NCI-H82 (cell line): ENCODE results near the gene C12orf42.
A peak's percentile ranks its signal among the peaks of the same experiment; 100 is the strongest.

Experiments
- DNase-seq: peaks from one replicate; lab custom pipeline; 2025; lab: John Stamatoyannopoulos, UW

C12orf42 gene

GRCh38 chr12:103423516-103423910, 72.3 kb downstream of the C12orf42 start:
- no peak for DNase-seq

DNA sequence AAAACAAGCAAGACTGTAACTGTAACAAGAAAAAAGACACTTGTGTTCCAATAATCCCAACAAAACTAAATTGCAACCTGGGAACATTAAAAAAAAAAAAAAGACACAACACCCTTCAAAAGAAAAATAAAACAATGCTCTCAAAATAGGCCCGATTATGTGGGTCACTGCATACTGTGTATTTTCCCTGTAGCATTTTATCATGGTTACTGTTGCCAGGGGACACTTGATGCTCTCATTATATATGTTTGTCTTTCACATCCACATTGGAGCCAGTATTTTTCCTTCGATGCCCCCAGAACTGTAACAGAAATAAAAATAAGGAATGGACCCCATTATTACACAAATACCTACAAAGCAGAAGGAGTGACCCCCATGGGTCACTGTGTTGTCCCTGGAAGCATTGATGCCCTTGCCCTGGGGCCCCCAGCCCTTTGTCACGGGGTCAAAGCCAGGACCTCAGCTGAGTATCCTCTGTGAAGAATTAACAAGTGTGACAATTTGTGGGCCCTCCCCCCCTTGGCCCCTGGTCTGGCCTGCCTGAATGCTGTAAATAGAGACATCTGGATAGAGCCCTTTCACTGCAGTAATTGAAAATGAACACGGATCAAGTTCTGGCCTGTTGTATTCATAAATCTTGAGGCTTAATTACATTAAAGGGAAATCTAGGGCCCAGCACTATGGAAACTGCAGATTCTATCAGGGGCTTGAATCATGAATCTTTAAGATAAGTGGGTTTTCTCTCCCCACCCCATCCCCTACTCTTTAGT, 72.8 kb downstream of the C12orf42 start:
- DNase-seq = peak; percentile 92

DNA sequence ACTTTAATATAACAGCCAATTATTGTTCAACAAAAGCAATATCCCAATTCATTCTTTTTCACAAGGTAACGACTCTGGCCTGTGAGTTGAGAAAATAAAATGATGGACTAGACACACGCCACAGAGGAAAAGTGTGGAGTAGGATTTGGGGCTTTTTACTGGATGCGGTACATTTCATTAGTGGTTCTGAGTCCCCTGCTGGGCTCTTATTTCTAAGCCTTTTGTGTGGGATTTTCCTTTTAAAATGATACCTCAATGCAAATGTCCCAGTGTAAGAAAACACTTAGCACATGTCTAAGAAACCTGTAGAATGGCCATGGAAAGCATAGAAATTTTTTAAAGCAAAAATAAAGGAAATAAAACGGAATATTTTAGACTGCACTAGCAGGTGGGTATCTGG, 73.4 kb downstream of the C12orf42 start:
- no peak for DNase-seq

- DNase-seq = no peak
Measured at GRCh38 chr12:103421402-103421801, 74.4 kb downstream of the C12orf42 start.

GRCh38 chr12:103415681-103416080, 80.1 kb downstream of the C12orf42 start:
- no peak for DNase-seq

GRCh38 chr12:103401421-103401820, 94.3 kb downstream of the C12orf42 start:
- no peak for DNase-seq

DNA sequence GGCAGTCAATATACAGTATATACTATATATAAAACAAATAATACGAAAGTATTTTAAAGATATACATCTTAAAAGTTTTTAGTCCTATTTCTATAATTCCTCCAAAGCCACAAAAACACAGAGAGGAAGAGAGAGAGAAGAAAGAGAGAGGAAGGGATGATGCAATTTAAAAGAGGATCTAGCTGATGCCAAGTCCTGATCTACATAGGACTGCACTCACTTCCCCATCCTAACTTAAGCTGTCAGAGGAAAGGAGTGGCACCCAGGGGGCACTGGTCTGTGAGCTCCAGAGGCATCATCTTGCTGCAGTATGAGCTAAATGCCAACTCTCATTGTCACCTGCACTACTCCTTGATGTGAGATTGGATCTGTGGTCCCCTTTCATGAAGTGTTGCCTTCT, 95.8 kb downstream of the C12orf42 start:
- DNase-seq = no peak

- DNase-seq = no peak
Measured at GRCh38 chr12:103397536-103397935, 98.2 kb downstream of the C12orf42 start.

DNA sequence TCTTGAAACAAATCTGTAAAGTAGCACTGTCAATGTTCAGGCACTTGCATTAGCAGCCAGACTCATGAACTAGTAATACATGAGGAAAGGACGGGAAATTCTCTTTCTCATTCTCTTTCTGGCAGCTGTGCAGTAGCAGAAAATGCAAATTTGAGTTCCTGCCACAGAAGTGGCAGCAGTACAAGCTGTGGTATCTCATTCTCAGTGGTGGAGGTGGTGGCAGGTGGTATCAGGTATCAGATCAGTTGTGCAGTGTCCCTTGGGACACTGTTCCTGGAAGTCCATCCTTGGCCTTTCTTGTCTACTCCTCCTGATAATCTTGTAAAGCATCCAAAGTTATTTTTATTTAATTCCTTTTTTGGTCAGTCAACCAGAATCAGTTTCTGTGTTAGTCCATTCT, 103.0 kb downstream of the C12orf42 start:
- DNase-seq = no peak

DNA sequence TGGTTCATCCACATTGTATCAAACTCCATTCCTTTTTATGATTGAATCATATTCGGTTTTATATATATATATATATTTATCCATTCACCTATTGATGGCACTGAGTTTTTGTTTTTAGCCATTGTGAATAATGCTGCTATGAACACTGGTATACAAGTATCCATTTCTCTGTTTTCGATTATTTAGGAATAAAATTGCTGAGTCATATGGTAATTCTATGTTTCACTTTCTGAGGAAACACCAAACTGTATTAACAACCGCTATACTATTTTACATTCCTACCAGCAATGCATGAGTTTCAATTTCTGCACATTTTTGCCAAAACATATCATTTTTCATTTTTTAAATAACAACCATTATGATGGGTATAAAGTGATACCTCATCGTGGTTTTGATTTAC, 104.7 kb downstream of the C12orf42 start:
- DNase-seq = no peak

DNA sequence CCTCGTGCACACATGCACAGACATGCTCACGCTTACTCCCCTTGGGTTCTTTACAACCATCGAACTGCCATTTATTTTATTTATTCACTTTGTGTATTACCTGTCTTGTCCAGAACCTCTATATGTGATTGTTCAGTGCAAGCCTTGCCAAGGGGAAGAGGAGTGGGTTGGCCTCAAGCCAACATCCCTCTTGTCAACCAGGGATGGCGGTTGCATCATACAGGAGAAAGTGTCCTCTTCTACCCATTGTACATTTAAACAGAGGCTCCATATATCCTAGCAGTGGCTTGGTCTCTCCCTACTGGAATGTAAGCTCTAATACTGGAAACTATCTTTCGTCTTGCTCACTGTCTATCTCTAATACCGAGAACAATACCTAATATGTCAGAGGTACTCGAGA, 108.4 kb downstream of the C12orf42 start:
- peak; percentile 7 for DNase-seq

- no peak for DNase-seq
Measured at GRCh38 chr12:103386451-103386850, 109.3 kb downstream of the C12orf42 start.

- no peak for DNase-seq
Measured at GRCh38 chr12:103382736-103383346, 112.9 kb downstream of the C12orf42 start.

- no peak for DNase-seq
Measured at GRCh38 chr12:103382119-103382518, 113.6 kb downstream of the C12orf42 start.

DNA sequence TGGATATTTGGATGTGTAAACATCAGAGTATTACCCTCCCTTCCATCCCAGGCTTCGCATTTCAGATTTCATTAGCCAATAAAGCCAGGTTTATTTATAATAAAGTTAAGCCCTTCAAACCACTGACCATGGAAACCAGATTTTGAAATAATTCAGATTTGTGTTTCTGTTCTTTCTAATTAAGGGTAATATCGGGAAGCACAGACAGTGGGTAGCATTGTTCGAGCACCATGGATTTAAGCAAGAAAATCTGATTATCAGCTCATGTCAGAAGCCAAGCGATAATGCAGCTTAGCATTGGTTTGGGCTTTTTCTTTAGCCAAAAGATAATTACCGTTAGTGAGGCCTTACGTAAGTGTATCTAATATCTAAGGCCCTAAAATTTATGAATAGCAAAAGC, 116.1 kb downstream of the C12orf42 start:
- DNase-seq = peak; percentile 95

DNA sequence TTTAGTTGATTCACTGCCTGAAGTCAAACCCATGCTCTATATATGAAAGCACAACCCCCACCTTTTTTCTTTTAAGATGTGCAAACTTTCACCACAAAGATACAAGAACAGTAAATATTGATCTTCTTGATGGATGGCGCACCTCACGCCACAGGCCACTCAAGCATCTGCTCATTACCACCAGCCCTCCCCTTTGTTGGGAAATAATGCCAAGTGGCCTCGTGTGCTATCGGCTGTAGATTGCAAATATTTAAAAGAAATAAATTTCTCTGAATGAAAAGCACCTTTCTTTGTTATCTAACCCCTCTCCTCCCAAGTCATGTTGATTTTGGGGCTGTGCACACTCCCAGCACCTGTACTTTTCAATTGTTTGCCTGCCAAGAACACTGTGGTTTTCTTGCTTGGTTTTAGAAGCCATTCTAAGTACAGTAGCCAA, 122.7 kb downstream of the C12orf42 start:
- no peak for DNase-seq

DNA sequence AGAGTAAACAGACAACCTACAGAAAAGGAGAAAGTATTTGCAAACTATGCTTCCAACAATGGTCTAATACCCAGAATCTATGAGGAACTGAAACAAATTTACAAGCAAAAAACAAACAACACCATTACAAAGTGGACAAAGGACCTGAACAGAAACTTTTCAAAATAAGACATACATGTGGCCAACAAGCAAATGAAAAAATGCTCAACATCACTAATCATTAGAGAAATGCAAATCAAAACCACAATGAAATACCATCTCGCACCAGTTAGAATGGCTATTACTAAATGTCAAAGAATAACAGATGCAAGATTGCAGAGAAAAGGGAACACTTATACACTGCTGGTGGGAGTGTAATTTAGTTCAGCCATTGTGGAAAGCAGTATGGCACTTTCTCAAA, 125.8 kb downstream of the C12orf42 start:
- DNase-seq = no peak

DNA sequence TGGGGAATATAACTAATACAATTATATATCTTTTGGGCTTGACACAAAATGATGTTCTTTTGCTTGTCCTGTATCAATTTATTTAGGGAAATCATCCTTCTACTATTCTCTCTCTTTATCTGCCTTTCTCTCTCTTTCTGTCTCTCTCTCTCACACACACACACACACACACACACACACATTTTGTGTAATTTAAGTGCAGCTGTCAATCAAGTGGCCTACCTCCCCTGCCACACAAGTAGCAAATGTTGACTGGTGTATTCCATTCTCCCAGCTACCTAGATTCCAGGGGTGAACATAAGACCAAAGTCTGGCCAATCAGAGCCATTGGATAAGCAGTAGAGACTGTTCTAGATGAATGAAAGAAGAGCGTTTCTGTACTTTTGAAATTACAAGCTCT, 127.6 kb downstream of the C12orf42 start:
- no peak for DNase-seq

DNA sequence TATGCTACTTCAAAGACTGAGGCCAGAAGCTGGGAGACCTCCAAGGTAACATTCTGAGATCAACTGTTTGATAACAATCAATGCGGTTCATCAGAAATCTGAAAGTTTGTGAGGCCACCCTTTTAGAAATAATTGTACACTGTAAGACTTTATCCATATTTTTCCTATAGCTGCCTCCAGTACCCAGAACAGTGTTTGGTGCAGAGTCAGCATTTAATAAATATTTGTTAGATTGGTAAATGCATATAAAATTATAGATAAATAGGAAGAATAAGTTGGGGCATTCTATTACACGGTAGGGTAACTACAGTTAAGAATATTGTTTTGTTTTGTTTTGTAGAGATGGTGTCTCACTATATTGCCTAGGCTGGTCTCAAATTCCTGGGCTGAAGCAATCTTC, 141.4 kb downstream of the C12orf42 start:
- no peak for DNase-seq

GRCh38 chr12:103353913-103354312, 141.9 kb downstream of the C12orf42 start:
- no peak for DNase-seq

DNA sequence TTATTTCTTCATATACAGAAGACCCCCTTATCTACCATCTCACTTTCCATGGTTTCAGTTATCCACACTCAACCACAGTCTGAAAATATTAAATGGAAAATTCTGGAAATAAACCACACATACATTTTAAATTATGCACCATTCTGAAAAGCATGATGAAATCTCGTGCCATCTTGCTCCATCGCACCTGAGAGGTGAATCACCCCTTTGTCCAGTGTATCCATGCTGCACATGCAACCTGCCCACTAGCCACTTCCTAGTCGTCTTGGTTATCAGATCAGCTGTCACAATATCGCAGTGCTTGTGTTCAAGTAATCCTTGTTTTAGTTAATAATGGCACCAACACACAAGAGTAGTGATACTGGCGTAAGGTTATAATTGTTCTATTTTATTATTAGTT, 145.7 kb downstream of the C12orf42 start:
- DNase-seq = no peak

DNA sequence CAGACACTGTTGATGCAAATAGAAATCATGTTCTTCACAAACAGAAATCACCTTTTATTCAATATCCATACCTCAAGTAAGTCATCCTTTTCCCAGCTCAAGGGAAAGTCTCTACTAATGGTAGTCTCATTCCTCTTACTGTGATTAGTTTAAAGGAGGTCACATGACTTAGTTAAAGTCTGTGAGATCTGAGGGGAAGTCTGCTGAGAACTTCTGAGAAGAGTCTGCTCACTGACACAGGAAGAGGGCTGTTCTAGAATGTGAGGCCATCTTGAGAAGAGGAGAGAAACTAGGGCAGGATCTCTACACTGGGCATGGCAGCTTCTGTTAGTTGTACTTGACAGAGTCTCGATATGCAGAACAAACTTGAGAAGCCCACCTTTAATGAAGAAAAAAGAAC, 146.8 kb downstream of the C12orf42 start:
- no peak for DNase-seq

DNA sequence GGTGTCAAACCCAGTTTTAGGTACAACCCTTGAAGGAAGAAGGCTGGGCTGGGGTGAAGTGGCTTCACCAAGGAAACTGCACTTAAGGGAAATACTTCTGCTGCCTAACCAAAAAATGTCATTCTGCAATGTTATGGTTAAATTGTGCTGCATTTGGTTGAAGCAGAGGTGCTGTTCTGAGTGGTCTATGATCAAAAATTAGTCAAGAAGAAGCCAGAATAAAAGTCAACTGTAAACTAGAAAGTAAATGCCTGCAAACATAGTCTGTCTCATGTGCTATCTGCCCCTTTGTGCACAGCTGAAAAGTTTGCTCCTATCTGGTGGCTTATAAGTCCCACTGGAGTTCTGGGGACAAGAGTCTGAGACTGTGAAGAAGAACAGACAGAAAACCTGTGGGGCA, 158.8 kb downstream of the C12orf42 start:
- no peak for DNase-seq

GRCh38 chr12:103334466-103334865, 161.3 kb downstream of the C12orf42 start:
- DNase-seq = peak; percentile 91
